Erythroblast (primary cell): ENCODE data around the gene MIS12.

Experiments used
- GATA1 ChIP-seq: IDR thresholded peaks from 2 replicates; pipeline ENCODE4 v1.6.1; 2011; ENCODE audit warnings: low read depth, mild to moderate bottlenecking, control low read depth, low read length, moderate library complexity
- POLR2A ChIP-seq: IDR thresholded peaks from 2 replicates; pipeline ENCODE4 v1.6.1; 2011; ENCODE audit warnings: mild to moderate bottlenecking, low read length

GRCh38 chr17:5443728-5444127, 42.6 kb upstream of the MIS12 start:
- TF ChIP-seq POLR2A (no peak), GATA1 (no peak)
